HG03108 (cell line): ENCODE results near the gene NLRP11.

ENCODE experiments used
- ATAC-seq: cut with Tn5 transposase; IDR thresholded peaks from one replicate; pipeline ENCODE4 v1.9.1; 2021; ENCODE audit warnings: moderate library complexity; ENCODE audit not compliant: unreplicated experiment

The NLRP11 gene

DNA sequence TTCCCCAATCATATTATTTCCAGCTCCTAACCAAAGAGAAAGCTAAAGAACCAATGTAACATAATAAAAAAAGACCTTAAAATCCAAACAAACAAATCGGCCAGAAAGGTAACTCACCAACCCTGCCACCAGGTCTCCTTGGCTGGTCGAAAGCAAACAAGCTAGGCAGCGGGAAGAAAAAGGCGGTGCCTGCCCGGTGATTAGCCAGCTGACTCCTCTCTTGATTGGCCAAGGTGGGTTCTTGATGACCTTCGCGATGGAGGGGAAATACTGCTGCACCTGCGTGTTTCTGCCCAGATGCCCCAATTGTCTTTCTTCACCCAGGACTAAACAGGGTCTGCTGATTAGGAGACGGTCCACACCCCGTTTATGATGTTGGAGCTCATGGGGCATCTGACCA lies at the start of gene NLRP11:
Gene NLRP11, minus strand, starts transcription at position 154 of the 400 bp plus-strand sequence. CDS start 13,825 bp downstream, outside the sequence.
- no peak for ATAC-seq

DNA sequence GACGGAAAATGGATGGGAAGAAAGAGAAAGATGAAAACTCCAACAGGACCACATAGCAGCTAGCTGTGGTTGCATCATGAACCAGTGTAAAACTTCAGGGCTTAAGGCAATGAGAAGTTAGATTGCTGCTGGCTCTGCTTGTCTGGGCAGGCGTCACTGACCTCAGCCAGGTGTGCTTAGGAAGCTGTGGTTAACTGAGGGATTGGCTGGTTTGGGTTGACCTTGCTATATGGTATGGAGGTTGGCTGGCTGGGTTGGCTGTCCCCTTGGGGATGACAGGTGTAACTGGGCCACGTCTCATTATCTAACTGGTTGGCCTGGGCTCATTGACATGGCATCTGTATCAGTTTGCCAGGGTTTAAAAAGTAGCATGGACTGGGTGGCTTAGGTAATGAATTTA lies 45.4 kb upstream of the NLRP11 start:
- ATAC-seq = no peak

DNA sequence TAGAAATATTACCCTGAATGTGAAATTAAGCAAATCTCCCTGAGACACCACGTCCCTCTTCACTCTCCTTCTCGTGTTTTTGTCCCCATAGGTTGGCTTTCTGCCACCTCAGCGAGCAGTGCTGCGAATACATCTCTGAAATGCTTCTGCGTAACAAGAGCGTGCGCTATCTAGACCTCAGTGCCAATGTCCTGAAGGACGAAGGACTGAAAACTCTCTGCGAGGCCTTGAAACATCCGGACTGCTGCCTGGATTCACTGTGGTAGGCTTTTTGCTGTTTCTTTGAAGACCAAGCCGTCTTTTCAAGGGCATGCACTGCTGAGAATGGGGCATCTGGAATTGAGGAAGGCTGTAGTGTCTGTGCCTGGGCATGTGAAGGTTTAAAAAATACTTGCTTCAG lies 38.9 kb upstream of the NLRP11 start:
- no peak for ATAC-seq

DNA sequence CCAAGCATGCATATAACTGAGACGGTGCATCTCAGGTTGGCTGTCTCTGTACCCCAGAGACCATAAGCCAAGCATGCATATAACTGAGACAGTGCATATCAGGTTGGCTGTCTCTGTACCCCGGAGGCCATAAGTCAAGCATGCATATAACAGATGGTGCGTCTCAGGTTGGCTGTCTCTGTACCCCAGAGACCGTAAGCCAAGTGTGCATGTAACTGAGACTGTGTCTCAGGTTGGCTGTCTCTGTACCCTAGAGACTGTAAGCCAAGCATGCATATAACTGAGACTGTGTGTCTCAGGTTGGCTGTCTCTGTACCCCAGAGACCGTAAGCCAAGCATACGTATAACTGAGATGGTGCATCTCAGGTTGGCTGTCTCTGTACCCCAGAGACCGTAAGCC lies 35.3 kb upstream of the NLRP11 start:
- no peak for ATAC-seq

DNA sequence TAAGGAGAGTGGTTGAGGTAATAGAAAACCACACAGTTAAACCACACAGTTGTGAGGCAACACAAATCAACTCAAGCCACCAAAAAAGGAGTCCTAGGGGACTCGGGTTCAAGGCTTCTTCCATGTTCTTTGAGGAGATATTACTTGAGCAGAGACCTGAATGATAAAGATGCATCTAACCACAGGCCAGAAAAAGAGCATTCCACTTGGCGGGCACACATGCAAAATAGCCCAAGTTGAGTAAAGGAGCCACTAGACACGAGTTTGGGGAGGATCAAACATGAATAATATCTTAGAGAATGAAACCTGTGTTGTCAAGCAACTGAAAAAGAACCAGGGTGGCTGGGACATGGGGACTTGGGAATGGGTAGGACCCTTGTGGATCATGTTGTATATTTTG lies 34.7 kb upstream of the NLRP11 start:
- no peak for ATAC-seq

DNA sequence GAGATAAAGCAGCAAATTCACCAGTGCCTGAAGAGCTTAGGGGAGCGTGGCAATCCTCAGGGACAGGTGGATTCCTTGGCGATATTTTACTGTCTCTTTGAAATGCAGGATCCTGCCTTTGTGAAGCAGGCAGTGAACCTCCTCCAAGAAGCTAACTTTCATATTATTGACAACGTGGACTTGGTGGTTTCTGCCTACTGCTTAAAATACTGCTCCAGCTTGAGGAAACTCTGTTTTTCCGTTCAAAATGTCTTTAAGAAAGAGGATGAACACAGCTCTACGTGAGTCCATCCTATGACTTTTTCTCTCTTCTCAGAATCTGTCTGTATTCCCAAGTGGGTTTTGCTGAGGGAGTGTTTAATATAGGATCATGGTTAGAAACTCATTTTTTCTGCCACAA lies 27.2 kb upstream of the NLRP11 start:
- ATAC-seq = no peak

DNA sequence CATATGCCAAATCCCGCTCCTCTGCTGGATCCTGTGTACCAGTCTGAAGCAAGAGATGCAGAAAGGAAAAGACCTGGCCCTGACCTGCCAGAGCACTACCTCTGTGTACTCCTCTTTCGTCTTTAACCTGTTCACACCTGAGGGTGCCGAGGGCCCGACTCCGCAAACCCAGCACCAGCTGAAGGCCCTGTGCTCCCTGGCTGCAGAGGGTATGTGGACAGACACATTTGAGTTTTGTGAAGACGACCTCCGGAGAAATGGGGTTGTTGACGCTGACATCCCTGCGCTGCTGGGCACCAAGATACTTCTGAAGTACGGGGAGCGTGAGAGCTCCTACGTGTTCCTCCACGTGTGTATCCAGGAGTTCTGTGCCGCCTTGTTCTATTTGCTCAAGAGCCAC lies 26.6 kb upstream of the NLRP11 start:
- ATAC-seq = no peak

DNA sequence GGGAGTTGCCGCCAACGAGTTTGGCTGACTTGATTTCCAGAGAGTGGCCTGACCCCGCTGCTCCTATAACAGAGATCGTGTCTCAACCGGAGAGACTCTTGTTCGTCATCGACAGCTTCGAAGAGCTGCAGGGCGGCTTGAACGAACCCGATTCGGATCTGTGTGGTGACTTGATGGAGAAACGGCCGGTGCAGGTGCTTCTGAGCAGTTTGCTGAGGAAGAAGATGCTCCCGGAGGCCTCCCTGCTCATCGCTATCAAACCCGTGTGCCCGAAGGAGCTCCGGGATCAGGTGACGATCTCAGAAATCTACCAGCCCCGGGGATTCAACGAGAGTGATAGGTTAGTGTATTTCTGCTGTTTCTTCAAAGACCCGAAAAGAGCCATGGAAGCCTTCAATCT lies 26.2 kb upstream of the NLRP11 start:
- ATAC-seq = no peak

DNA sequence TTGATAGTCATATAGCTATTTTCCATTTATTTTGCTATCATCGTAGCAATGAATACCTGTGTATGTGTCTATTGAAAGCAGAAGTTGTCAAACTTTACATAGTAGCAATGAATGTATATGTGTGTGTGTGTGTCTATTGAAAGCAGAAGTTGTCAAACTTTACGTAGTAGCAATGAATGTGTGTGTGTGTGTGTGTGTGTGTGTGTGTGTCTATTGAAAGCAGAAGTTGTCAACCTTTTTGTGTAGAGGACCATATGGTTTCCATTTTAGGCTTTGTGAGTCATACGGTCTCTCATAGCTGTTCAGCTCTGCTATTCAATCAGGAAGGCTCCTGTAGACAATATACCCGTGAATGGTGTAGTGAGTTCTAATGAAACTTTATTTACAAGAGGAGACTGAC lies 25.4 kb upstream of the NLRP11 start:
- no peak for ATAC-seq

DNA sequence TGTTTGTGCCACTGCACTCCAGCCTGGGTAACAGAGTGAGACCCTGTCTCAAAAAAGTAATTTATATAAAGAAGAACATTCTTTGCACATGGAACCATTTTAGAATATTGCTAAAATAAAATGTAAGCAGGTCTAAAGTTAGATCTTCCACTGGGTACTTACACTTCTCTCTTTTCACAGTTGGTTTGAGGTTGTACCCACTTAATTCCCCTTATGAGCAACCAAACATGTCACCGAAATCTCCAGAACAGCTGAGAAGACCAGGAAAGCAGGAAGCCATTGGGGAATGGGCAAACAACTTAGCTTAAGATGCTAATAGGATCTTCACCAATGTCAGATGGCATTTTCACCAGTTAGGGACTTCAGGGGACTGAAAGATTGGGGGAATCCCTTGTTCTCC lies 23.4 kb upstream of the NLRP11 start:
- no peak for ATAC-seq

DNA sequence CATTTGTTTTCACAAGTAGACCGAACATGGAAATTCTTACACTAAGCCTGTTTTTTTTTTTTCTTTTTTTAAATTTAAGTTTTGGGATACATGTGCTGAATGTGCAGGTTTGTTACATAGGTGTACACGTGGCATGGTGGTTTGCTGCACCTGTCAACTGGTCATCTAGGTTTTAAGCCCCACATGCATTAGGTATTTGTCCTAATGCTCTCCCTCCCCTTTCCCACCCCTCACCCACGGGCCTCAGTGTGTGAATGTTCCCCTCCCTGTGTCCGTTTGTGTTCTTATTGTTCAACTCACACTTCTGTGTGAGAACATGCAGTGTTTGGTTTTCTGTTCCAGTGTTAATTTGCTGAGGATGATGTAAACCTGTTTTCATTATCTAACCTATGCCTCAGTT lies 7.1 kb upstream of the NLRP11 start:
- ATAC-seq = no peak

DNA sequence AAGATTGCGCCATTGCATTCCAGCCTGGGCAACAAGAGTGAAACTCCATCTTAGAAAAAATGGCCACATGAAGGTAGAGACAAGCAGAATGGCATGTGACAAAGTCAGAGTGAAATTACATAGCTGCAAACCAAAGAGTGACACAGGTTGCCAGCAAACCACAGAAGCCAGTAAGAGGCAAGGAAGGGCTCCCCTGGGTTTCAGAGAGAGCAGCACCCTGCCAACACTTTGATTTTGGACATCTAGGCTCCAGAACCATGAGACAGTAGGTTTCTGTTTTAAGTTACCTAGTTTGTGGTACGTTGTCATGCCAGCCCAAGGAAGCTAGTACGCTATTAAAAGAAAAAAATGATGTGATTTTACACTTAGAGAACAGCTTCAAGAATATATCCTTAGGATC lies 6.5 kb upstream of the NLRP11 start:
- no peak for ATAC-seq

DNA sequence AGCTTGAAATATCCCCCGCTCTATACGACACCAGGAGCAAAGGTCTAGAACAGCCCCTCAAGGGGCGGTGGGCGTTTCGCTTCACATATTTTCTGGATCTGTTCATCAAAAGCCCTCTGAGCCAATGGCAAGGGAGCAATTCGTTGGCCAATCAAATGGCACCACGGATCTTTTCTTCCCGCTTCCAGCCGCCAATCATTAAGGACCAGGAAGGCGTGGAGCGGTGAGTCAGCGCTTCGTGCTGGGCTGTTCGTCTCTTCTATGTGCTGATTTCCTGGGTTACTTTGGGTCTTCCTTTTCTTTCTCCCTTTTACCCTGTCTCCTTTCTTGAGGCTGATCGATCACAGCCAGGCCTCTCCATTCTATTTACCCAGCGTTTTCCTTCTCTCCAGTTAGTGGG lies 4.5 kb upstream of the NLRP11 start, which contains the start of gene NLRP4:
Gene NLRP4, plus strand, starts transcription at position 201 of the 400 bp plus-strand sequence. CDS start 15,541 bp downstream, outside the sequence.
- no peak for ATAC-seq

DNA sequence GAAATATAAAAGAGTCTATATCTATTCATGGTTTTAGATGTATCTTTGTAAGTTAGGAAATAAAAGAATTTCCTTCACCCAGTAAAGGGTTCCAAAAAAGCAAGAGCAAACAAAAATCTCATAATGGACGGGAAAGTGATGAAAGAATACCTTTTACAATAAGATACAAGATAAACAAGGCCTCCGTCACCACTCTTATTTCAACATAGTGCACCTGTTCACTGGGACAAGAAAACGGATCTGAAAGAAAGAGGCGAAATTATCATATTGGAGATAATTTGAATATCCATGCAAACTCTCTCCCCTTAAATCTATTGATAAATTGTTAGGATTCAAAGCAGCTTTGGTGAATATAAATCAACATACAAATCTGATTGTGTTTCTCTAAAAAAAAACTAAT lies 877 bp upstream of the NLRP11 start:
- no peak for ATAC-seq

DNA sequence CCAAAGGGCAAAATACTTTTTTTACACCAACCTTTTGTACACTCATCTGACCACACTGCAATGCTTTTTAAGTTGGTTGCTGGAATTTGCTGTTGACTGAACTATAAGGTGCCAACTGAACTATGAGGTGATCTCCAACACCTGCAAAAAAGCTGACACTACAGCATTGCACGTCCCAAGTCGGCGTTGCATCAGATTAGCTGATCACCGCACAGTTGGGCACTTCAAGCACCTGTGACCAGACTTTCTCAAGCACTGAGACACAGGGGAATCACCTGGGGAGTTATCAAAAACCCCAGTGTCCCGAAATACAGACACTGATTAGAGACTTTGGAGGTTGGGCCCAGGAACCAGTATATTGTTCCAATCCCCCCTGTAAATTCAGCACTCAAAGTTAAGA lies 1.1 kb downstream of the NLRP11 start:
- no peak for ATAC-seq

DNA sequence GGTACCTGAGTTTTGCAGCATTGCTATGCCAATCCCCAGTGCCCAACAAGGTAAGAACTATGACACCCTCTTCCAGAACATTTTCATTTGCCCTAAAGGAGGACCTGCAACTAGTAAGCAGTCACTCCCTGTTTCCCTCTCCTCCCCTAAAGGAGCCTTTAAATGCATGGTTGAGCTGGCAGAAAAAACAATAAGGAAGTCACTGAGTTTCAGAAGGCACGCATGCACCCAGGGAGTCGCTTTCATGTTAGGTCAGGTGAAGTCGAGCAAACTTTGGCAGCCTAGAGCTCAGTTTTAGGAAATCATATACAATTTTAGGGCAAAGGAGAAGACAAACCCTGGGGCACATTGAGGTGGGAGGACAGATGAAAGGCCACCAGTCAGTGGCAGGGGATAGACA lies 11.8 kb downstream of the NLRP11 start:
- ATAC-seq = no peak

DNA sequence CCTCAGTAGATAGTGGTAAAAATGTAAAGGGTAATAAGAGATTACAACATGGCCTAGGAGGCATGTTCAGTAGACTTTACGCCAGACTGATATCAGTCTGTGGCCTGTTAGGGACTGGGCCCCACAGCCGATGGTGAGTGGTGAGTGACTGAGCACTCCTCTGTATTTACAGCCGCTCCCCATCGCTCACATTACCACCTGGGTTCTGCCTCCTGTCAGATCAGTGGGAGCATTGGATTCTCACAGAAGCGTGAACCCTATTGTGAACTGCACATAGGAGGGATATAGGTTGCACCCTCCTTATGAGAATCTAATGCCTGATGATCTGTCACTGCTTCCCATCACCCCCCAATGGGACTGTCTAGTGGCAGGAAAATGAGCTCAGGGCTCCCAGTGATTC lies 17.9 kb downstream of the NLRP11 start:
- ATAC-seq = no peak

DNA sequence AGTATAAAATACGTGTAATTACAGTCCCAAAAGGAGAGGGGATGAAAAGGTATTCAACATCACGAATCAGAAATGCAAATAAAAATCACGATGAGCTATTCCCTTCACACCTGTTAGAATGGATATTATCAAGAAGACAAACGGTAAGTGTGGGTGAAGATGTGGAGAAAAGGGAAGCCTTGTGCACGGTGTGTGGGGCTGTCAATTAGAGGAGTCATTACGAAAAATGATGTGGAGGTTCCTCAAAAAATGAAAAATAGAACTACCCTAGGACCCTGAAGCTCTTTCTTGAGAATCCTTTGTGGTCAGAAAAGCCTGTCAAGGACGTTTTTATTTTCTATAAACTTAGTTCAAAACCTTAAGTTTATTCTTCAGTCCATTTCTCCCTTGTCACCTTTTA lies 19.4 kb downstream of the NLRP11 start:
- ATAC-seq = no peak

DNA sequence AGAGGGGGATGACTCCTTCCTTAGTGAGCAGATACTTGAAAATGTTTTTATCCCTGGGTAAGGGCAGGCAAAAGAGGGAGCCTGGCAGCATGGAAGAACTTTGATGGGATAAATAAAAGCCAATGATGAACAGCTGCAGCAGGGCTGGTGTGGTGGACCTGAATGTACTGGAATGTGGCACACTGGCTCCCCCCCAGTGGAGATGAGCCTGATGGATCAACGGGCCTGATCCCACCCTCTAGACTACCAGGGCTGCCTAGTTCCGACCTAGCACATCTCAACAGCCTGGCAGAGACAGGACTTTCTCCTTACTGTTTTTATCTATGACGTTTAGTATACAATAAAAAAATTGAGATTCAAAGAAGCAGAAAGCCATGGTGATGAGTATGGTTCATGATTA lies 20.5 kb downstream of the NLRP11 start:
- ATAC-seq = no peak

DNA sequence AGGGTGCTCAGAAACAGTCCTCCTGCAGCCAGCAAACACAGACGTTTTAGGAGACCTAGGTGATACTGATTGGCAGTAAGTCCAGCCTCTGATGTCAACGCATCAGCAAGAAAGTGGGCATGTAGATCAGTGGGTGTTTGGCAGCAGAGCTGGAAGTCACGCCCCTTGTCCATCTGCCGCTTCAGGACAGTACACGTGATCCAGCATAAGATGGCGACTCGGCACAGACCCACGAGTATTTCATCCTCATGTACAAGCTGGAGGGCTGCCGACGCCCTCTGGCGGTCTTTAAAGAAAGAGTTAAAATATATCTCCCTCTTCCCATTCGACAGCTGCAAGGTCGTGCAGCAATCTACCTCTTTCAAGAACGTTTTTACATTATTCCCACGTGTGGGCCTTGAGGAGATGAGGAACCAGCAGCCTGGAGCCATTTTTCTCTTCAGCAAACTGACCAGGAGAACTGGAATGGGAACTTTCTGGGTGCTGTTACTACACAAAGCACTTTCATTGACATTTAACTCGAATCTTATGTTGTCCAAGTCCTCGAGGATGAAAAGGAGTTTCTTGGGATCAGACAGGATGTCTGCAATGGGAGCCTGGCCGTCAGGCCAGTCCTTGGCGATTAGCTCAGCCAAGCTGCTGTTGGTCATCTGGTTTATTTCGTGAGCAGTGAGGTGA lies 22.3 kb downstream of the NLRP11 start:
- ATAC-seq = peak; percentile 40

DNA sequence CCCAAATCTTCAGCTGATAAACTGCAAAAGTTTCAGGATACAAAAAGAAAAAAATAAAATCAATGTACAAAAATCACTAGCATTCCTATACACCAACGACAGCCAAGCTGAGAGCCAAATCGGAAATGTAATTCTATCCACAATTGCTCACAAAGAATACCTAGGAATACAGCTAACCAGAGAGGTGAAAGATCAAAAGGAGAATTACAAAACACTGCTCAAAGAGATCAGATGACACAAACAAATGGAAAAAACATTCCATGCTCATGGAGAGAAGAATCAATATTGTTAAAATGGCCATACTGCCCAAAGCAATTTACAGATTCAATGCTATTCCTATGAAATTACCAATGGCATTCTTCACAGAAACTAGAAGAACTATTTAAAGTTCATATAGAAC lies 29.5 kb downstream of the NLRP11 start:
- no peak for ATAC-seq

DNA sequence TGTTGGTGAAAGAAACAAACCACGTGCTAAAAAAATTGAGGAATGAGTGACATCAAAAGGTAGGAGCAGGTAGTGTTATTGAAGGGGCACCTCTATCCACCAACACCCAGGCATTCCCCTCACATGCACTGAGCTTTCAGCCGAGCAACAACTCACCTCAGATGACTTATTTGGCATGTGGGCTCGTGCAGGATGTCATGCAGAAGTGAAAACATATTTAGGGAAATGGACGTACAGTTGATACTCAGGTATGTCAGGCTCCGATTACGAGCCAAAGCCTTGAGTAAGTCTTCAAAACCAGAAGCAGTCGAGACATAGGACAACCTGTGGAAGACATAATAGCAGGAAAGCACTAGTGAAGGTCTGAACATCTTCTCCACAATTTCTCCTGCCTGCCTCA lies 30.4 kb downstream of the NLRP11 start:
- ATAC-seq = no peak

DNA sequence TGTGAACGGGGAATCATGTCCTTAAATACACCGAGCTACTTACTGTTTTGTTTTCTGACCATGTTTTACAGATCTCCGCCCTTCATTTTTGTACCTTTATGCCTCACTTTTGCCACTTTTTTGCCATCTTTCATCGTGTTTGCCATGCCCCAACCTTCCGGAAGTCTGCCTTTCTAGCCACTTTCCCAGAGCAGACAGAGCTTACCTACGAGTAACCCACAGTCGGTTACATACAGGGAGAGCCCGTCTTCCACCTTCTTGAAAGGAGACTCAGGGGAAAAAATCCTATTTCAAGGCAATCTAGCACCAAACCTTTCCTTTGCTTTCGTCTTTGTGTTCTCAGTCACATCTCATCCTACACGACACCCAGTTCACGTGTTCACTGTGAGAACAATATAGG lies 36.8 kb downstream of the NLRP11 start:
- ATAC-seq = no peak
